Stimulated activated CD4-positive, alpha-beta T cell treated with anti-CD3 and anti-CD28 coated beads, TNF-alpha, amount 100 ng/mL, for 24 hours (primary cell): ENCODE results near the gene PRPF40B.
"Not testable (repeated sequence)": the region's sequence is repeated elsewhere in the genome, so short reads cannot be mapped to it uniquely, and the experiment has no call there.

ENCODE experiments used
- DNase-seq, 3 experiments: peaks; one replicate each; pipeline ENCODE4 v3.0.0-alpha.2; 2020; ENCODE audit warnings: low read depth in 3 of 3

PRPF40B gene

GRCh38 chr12:49609059-49609874 is 14.1 kb upstream of the PRPF40B start:
- DNase-seq = no peak

GRCh38 chr12:49609875-49610154 is 13.5 kb upstream of the PRPF40B start:
- no peak for DNase-seq

GRCh38 chr12:49610785-49611184 is 12.6 kb upstream of the PRPF40B start:
- not testable (repeated sequence) for DNase-seq

- no peak for DNase-seq
Measured at GRCh38 chr12:49612210-49612609, 11.2 kb upstream of the PRPF40B start.

GRCh38 chr12:49615725-49616124 is 7.6 kb upstream of the PRPF40B start:
- no peak for DNase-seq

- DNase-seq = no peak
Measured at GRCh38 chr12:49616533-49617219, 6.7 kb upstream of the PRPF40B start.

- no peak for DNase-seq
Measured at GRCh38 chr12:49618576-49618975, 4.8 kb upstream of the PRPF40B start.

GRCh38 chr12:49619286-49619685 is 4.1 kb upstream of the PRPF40B start:
- DNase-seq = no peak

GRCh38 chr12:49621651-49622500 is 1.5 kb upstream of the PRPF40B start:
- DNase-seq = no peak

GRCh38 chr12:49622501-49623141 is 740 bp upstream of the PRPF40B start:
- DNase-seq = peak; percentile 19 to 42 (median 27)

GRCh38 chr12:49624921-49625577 is 1.7 kb downstream of the PRPF40B start:
- no peak for DNase-seq

- DNase-seq = peak in 2 of 3 experiments; percentile 11 to 14
Measured at GRCh38 chr12:49626169-49626835, 2.9 kb downstream of the PRPF40B start.

GRCh38 chr12:49626836-49627235 is 3.5 kb downstream of the PRPF40B start:
- DNase-seq = no peak

GRCh38 chr12:49627752-49628360 is 4.5 kb downstream of the PRPF40B start:
- DNase-seq = no peak

- no peak for DNase-seq
Measured at GRCh38 chr12:49631336-49631907, 8.1 kb downstream of the PRPF40B start.

- DNase-seq = no peak
Measured at GRCh38 chr12:49632401-49632800, 9.0 kb downstream of the PRPF40B start.

GRCh38 chr12:49632986-49633702 is 9.8 kb downstream of the PRPF40B start:
- no peak for DNase-seq

- no peak for DNase-seq
Measured at GRCh38 chr12:49633703-49634345, 10.5 kb downstream of the PRPF40B start.

GRCh38 chr12:49635036-49635435 is 11.7 kb downstream of the PRPF40B start:
- DNase-seq = no peak
